Stimulated activated naive CD8-positive, alpha-beta T cell treated with anti-CD3 and anti-CD28 coated beads, Interleukin-15, Interleukin-2, amounts not matched to agents 100 ng/mL and 50 ng/mL, for 24 hours (primary cell): ENCODE measurements around the gene ACACA.
"Not testable (repeated sequence)": the region's sequence is repeated elsewhere in the genome, so short reads cannot be mapped to it uniquely, and the experiment has no call there.

Experiments
- H3K27ac Mint-ChIP-seq: one replicate; pipeline ENCODE4 v1.8.0; 2021; ENCODE audit warnings: mild to moderate bottlenecking, mixed read lengths
- H3K27me3 Mint-ChIP-seq: one replicate; pipeline ENCODE4 v1.8.0; 2021; ENCODE audit warnings: mixed read lengths
- H3K36me3 Mint-ChIP-seq: one replicate; pipeline ENCODE4 v1.8.0; 2021; ENCODE audit warnings: low read depth, mixed read lengths
- H3K4me1 Mint-ChIP-seq: one replicate; pipeline ENCODE4 v1.8.0; 2021; ENCODE audit warnings: low read depth, mixed read lengths
- H3K4me3 Mint-ChIP-seq: one replicate; pipeline ENCODE4 v1.8.0; 2021; ENCODE audit warnings: mild to moderate bottlenecking, mixed read lengths
- H3K9me3 Mint-ChIP-seq: one replicate; pipeline ENCODE4 v1.8.0; 2021; ENCODE audit warnings: mixed read lengths

The ACACA gene

GRCh38 chr17:37406635-37407461 lies at the start of gene ACACA, which contains the start of gene TADA2A:
TSS of gene ACACA (minus strand) at chr17:37406836. CDS start at chr17:37406299, 537 bp downstream.
TSS of gene TADA2A (plus strand) at chr17:37406886. CDS start at chr17:37411366, 4,480 bp downstream.
- Mint-ChIP-seq H3K9me3 (no peaks in the 10 kb centered on the region), H3K4me3 (peak within 1 kb of the TSS; percentile 99), H3K4me1 (peaks cover 58% of the 10 kb centered on the region), H3K36me3 (peaks cover 66% of the 10 kb centered on the region), H3K27me3 (no peaks in the 10 kb centered on the region), H3K27ac (peak within 1 kb of the TSS; percentile 97)

DNA sequence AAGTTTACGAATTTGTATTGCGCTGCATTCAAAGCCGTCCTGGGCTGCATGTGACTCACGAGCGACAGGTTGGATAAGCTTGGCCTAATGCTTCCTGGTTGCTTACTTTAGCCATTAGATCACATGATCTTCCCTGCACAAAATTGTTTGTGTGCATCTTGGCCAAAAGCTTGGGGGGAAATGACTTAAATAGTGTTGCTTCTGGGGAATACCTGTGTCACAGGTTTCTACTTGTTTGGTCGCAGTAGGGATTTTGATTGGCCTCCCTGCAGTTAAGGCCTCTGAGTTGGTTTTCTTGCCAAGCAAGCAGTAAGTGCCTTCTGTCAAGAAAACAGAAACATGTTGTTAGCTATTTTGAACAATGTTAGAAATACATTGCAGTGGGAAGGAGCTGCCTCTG lies 43.5 kb upstream of the ACACA start:
- H3K4me1 Mint-ChIP-seq, result peaks cover 9% of the 10 kb centered on the region
- no peak overlapping the region for H3K4me3 Mint-ChIP-seq
- H3K27ac Mint-ChIP-seq, result no peak overlapping the region
- no peaks in the 10 kb centered on the region for H3K27me3 Mint-ChIP-seq
- H3K9me3 Mint-ChIP-seq, result no peaks in the 10 kb centered on the region
- H3K36me3 Mint-ChIP-seq, result peaks cover 63% of the 10 kb centered on the region

GRCh38 chr17:37447641-37448040 lies 41.0 kb upstream of the ACACA start:
- no peaks in the 10 kb centered on the region for H3K27me3 Mint-ChIP-seq
- H3K27ac Mint-ChIP-seq, result no peak overlapping the region
- peaks cover 9% of the 10 kb centered on the region for H3K4me1 Mint-ChIP-seq
- H3K9me3 Mint-ChIP-seq, result no peaks in the 10 kb centered on the region
- no peak overlapping the region for H3K4me3 Mint-ChIP-seq
- peaks cover 67% of the 10 kb centered on the region for H3K36me3 Mint-ChIP-seq

DNA sequence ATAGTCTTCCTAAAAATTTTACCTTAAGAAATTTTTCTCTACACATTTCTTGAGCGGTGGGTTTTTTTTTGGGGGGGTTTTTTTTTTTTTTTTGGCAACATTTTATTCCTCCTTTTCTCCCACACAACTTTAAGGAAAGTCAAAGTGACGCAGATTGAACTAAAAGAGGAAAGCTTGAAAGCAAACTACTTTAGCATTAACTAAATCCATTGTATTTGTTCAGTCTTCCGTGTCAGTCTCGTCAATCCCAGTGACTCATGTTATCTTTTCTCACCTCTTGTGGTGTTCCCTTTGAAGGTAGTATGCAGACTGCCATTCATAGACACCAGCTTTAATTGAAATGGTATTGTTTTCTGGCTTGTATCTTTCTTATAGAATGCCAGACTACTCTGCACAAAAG lies 39.4 kb upstream of the ACACA start:
- no peak overlapping the region for H3K27ac Mint-ChIP-seq
- no peaks in the 10 kb centered on the region for H3K27me3 Mint-ChIP-seq
- H3K36me3 Mint-ChIP-seq, result peaks cover 77% of the 10 kb centered on the region
- no peaks in the 10 kb centered on the region for H3K9me3 Mint-ChIP-seq
- H3K4me3 Mint-ChIP-seq, result no peak overlapping the region
- peaks cover 9% of the 10 kb centered on the region for H3K4me1 Mint-ChIP-seq

GRCh38 chr17:37441369-37442014 lies 34.9 kb upstream of the ACACA start:
- peaks cover 68% of the 10 kb centered on the region for H3K36me3 Mint-ChIP-seq
- H3K27me3 Mint-ChIP-seq, H3K9me3 Mint-ChIP-seq, H3K27ac Mint-ChIP-seq, H3K4me3 Mint-ChIP-seq, H3K4me1 Mint-ChIP-seq: not testable (repeated sequence)

- Mint-ChIP-seq H3K9me3 (no peaks in the 10 kb centered on the region), H3K27me3 (no peaks in the 10 kb centered on the region), H3K4me3 (no peak overlapping the region), H3K36me3 (peaks cover 68% of the 10 kb centered on the region), H3K27ac (no peak overlapping the region), H3K4me1 (no peaks in the 10 kb centered on the region)
Observed at GRCh38 chr17:37440424-37440823, 33.8 kb upstream of the ACACA start.

- H3K9me3 Mint-ChIP-seq, result no peaks in the 10 kb centered on the region
- no peaks in the 10 kb centered on the region for H3K27me3 Mint-ChIP-seq
- H3K36me3 Mint-ChIP-seq, result peaks cover 60% of the 10 kb centered on the region
- H3K27ac Mint-ChIP-seq, result no peak overlapping the region
- no peaks in the 10 kb centered on the region for H3K4me1 Mint-ChIP-seq
- H3K4me3 Mint-ChIP-seq, result no peak overlapping the region
Observed at GRCh38 chr17:37438141-37438540, 31.5 kb upstream of the ACACA start.

GRCh38 chr17:37432671-37433070 lies 26.0 kb upstream of the ACACA start:
- no peak overlapping the region for H3K4me3 Mint-ChIP-seq
- H3K36me3 Mint-ChIP-seq, result peaks cover 52% of the 10 kb centered on the region
- H3K27me3 Mint-ChIP-seq, result no peaks in the 10 kb centered on the region
- no peak overlapping the region for H3K27ac Mint-ChIP-seq
- no peaks in the 10 kb centered on the region for H3K9me3 Mint-ChIP-seq
- H3K4me1 Mint-ChIP-seq, result peaks cover 36% of the 10 kb centered on the region

GRCh38 chr17:37430051-37430627 lies 23.5 kb upstream of the ACACA start:
- peak overlapping the region; percentile 92 for H3K27ac Mint-ChIP-seq
- H3K4me3 Mint-ChIP-seq, result peak overlapping the region; percentile 61
- H3K36me3 Mint-ChIP-seq, result peaks cover 62% of the 10 kb centered on the region

GRCh38 chr17:37429453-37429852 lies 22.8 kb upstream of the ACACA start:
- Mint-ChIP-seq H3K36me3 (peaks cover 69% of the 10 kb centered on the region), H3K9me3 (no peaks in the 10 kb centered on the region), H3K4me3 (peak overlapping the region; percentile 52), H3K27ac (peak overlapping the region; percentile 92), H3K4me1 (peaks cover 36% of the 10 kb centered on the region), H3K27me3 (no peaks in the 10 kb centered on the region)

More at GRCh38 chr17:37430051-37430627, 23.5 kb upstream of the ACACA start:
- H3K9me3 Mint-ChIP-seq, result no peaks in the 10 kb centered on the region
- H3K4me1 Mint-ChIP-seq, result peaks cover 36% of the 10 kb centered on the region
- H3K27me3 Mint-ChIP-seq, result no peaks in the 10 kb centered on the region

- H3K36me3 Mint-ChIP-seq, result peaks cover 69% of the 10 kb centered on the region
- no peaks in the 10 kb centered on the region for H3K27me3 Mint-ChIP-seq
- H3K27ac Mint-ChIP-seq, result peak overlapping the region; percentile 92
- no peaks in the 10 kb centered on the region for H3K9me3 Mint-ChIP-seq
- H3K4me3 Mint-ChIP-seq, result no peak overlapping the region
- peaks cover 36% of the 10 kb centered on the region for H3K4me1 Mint-ChIP-seq
Observed at GRCh38 chr17:37429039-37429438, 22.4 kb upstream of the ACACA start.

- H3K4me1 Mint-ChIP-seq, result peaks cover 18% of the 10 kb centered on the region
- H3K27me3 Mint-ChIP-seq, result no peaks in the 10 kb centered on the region
- peaks cover 58% of the 10 kb centered on the region for H3K36me3 Mint-ChIP-seq
- no peaks in the 10 kb centered on the region for H3K9me3 Mint-ChIP-seq
- H3K4me3 Mint-ChIP-seq, result no peak overlapping the region
- no peak overlapping the region for H3K27ac Mint-ChIP-seq
Observed at GRCh38 chr17:37425268-37425667, 18.6 kb upstream of the ACACA start.

DNA sequence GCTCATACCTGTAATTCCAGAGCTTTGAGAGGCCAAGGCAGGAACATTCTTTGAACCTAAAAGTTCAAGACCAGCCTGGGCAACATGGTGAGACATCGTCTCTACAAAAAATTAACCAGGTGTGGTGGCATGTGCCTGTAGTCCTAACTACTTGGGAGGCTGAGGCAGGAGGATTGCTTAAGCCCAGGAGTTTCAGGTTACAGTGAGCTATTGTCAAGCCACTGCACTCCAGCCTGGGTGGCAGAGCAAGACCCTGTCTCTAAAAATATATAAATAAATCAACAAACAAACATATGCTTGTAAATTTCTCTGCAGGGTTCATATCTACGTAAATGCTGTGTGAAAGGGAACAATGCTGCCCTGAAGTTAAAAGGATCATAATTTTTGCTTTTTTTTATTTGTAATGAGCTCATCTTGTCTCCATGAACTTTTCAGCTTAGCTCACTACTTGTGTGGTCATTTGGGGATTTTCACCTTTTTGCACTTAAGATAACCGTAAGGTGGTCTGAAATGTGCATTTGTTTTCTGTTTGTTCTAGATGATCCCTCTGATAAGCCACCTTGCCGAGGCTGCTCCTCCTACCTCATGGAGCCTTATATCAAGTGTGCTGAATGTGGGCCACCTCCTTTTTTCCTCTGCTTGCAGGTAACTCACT lies 16.5 kb upstream of the ACACA start:
- Mint-ChIP-seq H3K9me3 (no peaks in the 10 kb centered on the region), H3K36me3 (peaks cover 53% of the 10 kb centered on the region), H3K4me3 (no peak overlapping the region), H3K4me1 (no peaks in the 10 kb centered on the region), H3K27ac (no peak overlapping the region), H3K27me3 (no peaks in the 10 kb centered on the region)

GRCh38 chr17:37417852-37418251 lies 11.2 kb upstream of the ACACA start:
- Mint-ChIP-seq H3K36me3 (peaks cover 41% of the 10 kb centered on the region), H3K9me3 (no peaks in the 10 kb centered on the region), H3K27ac (no peak overlapping the region), H3K27me3 (no peaks in the 10 kb centered on the region), H3K4me3 (no peak overlapping the region), H3K4me1 (peaks cover 9% of the 10 kb centered on the region)
